Activated CD8-positive, alpha-beta T cell treated with anti-CD3 and anti-CD28 coated beads for 36 hours (primary cell): ENCODE data around the gene FN3K. TPM values are rescaled to one million over a fixed set of nuclear protein-coding genes. Genes with fewer than 3 reads are reported as not detected.

Experiments
- ATAC-seq: fragments of 200-7000 bp; cut with Tn5 transposase; one replicate; pipeline ENCODE4 v1.10.0; 2021; ENCODE audit warnings: mild to moderate bottlenecking, moderate library complexity
- CTCF ChIA-PET: fragments of 350-600 bp; sonication (Branson Sonifier 250); formaldehyde crosslinking; loops from one replicate; lab custom pipeline; 2021; ENCODE audit warnings: antibody characterized with exemption; lab: Charles Lee
- POLR2A ChIA-PET: fragments of 350-600 bp; sonication (Branson Sonifier 250); formaldehyde crosslinking; loops from one replicate; lab custom pipeline; 2021; ENCODE audit warnings: antibody characterized with exemption; lab: Charles Lee
- DNase-seq: peaks from one replicate; pipeline ENCODE4 v3.0.0-alpha.2; 2020
- H3K27ac Mint-ChIP-seq: one replicate; pipeline ENCODE4 v1.8.0; 2021; ENCODE audit warnings: mild to moderate bottlenecking, mixed read lengths
- H3K27me3 Mint-ChIP-seq: one replicate; pipeline ENCODE4 v1.8.0; 2021; ENCODE audit warnings: mixed read lengths
- H3K36me3 Mint-ChIP-seq: one replicate; pipeline ENCODE4 v1.8.0; 2021; ENCODE audit warnings: low read depth, mixed read lengths
- H3K4me1 Mint-ChIP-seq: one replicate; pipeline ENCODE4 v1.8.0; 2021; ENCODE audit warnings: low read depth, mixed read lengths
- H3K4me3 Mint-ChIP-seq: one replicate; pipeline ENCODE4 v1.8.0; 2021; ENCODE audit warnings: mild to moderate bottlenecking, moderate library complexity, mixed read lengths
- H3K9me3 Mint-ChIP-seq: one replicate; pipeline ENCODE4 v1.8.0; 2021; ENCODE audit warnings: mixed read lengths
- intact Hi-C: fragments of 100-400 bp; cut with micrococcal nuclease; formaldehyde crosslinking; loops from one replicate; pipeline ENCODE4 v1.10.0; 2022
- total RNA-seq, 2 experiments: library from RNA; stranded (reverse); gene quantifications; one replicate each; pipeline ENCODE4 v1.2.3, GENCODE V29; 2021
- TF ChIP-seq, protein P1 (sequence below): fragments of 200-600 bp; IDR thresholded peaks from one replicate; pipeline ENCODE4 v1.8.0; 2022; ENCODE audit warnings: antibody characterized with exemption, mild to moderate bottlenecking

The FN3K gene
- total RNA-seq, 2 experiments from 2014 or later: 0.96 to 1.2 TPM

DNA sequence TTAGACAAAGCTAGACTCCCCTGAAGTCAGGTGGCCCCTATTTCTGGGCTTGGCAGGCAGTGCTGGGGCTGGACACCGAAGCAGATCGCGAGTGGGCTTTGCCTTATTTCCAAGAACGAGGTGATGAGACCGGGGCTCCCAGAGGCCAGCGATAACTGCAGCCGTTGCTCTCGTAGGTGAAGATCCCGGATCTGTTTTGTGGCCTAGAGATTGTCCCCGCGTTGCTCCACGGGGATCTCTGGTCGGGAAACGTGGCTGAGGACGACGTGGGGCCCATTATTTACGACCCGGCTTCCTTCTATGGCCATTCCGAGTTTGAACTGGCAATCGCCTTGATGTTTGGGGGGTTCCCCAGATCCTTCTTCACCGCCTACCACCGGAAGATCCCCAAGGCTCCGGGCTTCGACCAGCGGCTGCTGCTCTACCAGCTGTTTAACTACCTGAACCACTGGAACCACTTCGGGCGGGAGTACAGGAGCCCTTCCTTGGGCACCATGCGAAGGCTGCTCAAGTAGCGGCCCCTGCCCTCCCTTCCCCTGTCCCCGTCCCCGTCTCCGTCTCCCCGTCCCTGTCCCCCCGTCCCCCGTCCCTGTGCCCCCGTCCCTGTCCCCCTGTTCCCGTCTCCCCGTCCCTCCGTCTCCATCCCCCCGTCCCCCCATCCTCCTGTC lies 15.0 kb downstream of the FN3K start:
- Mint-ChIP-seq H3K27ac (no peak overlapping the region), H3K36me3 (peaks cover 14% of the 10 kb centered on the region), H3K4me3 (peak overlapping the region; percentile 3), H3K9me3 (peaks cover 3% of the 10 kb centered on the region), H3K4me1 (peaks cover 19% of the 10 kb centered on the region), H3K27me3 (no peaks in the 10 kb centered on the region)
- POLR2A ChIA-PET: no interaction called here
- peak; percentile 11 for DNase-seq
- CTCF ChIA-PET: interaction anchor here (2.2 kb wide), 1 partner anchor 82 kb away, joined by 5 read pairs; no protein-coding TSS in a partner anchor
- no peak for ATAC-seq
- intact Hi-C loops: loop anchor here (10.0 kb wide), 1 partner anchor 86 kb away; no protein-coding TSS in a partner anchor
- TF ChIP-seq, protein P1, sequence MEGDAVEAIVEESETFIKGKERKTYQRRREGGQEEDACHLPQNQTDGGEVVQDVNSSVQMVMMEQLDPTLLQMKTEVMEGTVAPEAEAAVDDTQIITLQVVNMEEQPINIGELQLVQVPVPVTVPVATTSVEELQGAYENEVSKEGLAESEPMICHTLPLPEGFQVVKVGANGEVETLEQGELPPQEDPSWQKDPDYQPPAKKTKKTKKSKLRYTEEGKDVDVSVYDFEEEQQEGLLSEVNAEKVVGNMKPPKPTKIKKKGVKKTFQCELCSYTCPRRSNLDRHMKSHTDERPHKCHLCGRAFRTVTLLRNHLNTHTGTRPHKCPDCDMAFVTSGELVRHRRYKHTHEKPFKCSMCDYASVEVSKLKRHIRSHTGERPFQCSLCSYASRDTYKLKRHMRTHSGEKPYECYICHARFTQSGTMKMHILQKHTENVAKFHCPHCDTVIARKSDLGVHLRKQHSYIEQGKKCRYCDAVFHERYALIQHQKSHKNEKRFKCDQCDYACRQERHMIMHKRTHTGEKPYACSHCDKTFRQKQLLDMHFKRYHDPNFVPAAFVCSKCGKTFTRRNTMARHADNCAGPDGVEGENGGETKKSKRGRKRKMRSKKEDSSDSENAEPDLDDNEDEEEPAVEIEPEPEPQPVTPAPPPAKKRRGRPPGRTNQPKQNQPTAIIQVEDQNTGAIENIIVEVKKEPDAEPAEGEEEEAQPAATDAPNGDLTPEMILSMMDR: no peak

DNA sequence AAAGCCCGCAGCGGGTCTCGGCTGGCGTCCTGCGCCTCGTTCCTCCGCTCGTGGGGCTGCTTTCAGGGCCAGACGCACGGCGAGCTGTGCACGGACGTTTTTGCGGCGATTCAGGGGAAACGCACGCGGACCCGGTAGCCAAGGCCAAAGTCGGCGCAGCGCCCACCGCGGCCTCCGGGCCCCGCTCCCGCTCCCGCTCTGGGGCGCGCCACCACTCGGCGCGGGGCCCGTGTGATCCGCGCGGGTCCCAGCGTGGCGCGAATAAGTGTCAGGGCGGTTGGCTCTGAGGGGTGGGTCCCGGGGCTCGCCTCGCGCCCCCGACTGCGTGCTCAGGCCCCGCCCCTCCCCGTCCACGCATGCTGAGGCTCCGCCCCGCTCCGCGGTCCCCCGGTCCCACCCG lies 15.8 kb downstream of the FN3K start:
- peaks cover 14% of the 10 kb centered on the region for H3K36me3 Mint-ChIP-seq
- no peak overlapping the region for H3K4me3 Mint-ChIP-seq
- CTCF ChIA-PET: no interaction called here
- ATAC-seq (no peak), DNase-seq (no peak)
- TF ChIP-seq, protein P1: no peak
- no peak overlapping the region for H3K27ac Mint-ChIP-seq
- H3K9me3 Mint-ChIP-seq: peaks cover 1% of the 10 kb centered on the region
- no peaks in the 10 kb centered on the region for H3K27me3 Mint-ChIP-seq
- H3K4me1 Mint-ChIP-seq: peaks cover 23% of the 10 kb centered on the region
- POLR2A ChIA-PET: no interaction called here
- intact Hi-C loops: loop anchor here (10.0 kb wide), 1 partner anchor 86 kb away; no protein-coding TSS in a partner anchor

DNA sequence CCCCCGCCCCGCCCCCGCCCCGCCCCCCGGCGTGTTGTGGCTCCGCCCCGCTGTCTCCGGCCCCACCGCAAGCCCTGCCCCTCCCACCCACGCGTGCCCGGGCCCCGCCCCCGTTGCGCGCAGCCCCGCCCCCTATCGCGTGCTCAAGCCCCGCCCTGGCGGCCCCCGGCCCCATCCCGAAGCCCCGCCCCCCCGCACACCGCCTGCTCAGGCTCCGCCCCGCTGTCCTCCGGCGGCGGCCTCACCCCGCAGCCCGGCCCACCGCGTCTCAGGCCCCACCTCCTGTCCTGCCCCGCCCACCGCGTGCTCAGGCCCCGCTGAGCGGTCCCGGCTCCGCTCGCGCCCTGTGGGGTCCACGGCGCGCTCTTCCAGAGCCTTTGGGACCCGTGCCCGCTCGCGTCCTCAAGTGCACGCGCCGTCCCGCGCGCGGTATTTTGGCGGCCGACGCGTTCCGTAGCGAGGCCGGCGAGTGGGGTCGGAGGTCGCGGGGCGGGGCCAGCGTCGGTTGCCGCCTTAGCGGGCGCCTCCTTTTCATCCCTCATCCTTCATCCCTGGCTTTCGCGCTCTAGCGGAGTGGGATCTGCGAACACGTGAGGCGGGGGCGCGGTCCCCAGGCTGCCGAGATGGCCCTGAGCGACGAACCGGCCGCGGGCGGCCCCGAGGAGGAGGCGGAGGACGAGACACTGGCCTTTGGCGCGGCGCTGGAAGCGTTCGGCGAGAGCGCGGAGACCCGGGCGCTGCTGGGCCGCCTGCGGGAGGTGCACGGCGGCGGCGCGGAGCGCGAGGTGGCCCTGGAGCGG lies 16.4 kb downstream of the FN3K start, which contains the start of gene TBCD:
TSS of gene TBCD (plus strand) at position 495 of the 800 bp plus-strand sequence. CDS start at position 624, 129 bp downstream.
- POLR2A ChIA-PET: no interaction called here
- H3K27me3 Mint-ChIP-seq: no peaks in the 10 kb centered on the region
- TF ChIP-seq, protein P1: no peak
- ATAC-seq (peak; percentile 91), DNase-seq (peak; percentile 89)
- H3K27ac Mint-ChIP-seq: peak within 1 kb of the TSS; percentile 61
- peaks cover 23% of the 10 kb centered on the region for H3K4me1 Mint-ChIP-seq
- intact Hi-C loops: loop anchor here (10.0 kb wide), 1 partner anchor 87 kb away; no protein-coding TSS in a partner anchor
- peaks cover 16% of the 10 kb centered on the region for H3K36me3 Mint-ChIP-seq
- CTCF ChIA-PET: no interaction called here
- peak within 1 kb of the TSS; percentile 86 for H3K4me3 Mint-ChIP-seq
- peaks cover 1% of the 10 kb centered on the region for H3K9me3 Mint-ChIP-seq

DNA sequence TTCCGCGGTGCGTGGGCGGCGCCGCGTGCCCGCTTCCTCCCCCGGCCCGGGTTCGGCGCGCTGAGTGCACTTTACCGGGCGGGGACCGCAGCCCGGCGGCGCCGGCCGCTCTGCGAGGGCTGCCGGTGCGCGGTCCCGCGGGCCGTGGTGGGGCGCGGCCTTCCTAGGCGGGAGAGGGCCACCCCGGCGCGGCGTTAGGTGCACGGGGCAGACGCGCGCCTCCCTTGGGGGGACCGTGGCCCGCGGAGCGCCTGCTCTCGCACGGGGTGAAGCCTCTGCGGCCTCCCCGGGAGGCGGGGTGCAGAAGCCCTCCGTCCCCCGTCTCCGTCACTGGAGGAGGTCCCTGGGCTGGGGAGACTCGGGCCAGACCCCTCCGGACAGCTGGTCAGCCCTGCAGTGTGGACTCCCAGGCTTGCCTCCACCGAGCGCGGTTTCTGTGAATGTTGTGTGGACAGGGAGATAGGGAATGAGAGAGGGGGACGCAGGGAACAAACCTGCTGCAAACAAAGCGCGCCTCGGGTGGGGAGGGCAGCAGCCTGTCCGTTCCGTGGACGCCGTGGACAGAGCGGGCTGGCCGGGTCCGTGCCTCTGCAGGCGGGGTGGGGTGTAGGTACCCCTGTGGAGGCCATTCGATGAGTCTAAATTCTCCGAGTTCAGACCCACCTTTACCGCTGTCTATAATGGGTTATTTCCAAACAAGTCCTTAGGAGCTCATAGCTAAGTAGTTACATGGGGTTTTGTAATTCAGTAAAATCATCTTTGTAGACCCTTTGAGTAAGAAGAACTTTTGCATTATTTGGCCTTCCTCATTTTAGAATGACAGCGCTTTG lies 17.2 kb downstream of the FN3K start:
- DNase-seq (peak; percentile 42), ATAC-seq (peak; percentile 14)
- ChIA-PET CTCF (interaction anchor here (1.2 kb wide), 1 partner anchor 14 kb away, joined by 4 read pairs; no protein-coding TSS in a partner anchor), POLR2A (no interaction called here)
- Mint-ChIP-seq H3K4me3 (peak overlapping the region; percentile 86), H3K36me3 (peaks cover 19% of the 10 kb centered on the region), H3K4me1 (peaks cover 23% of the 10 kb centered on the region), H3K9me3 (no peaks in the 10 kb centered on the region), H3K27ac (peak overlapping the region; percentile 38), H3K27me3 (no peaks in the 10 kb centered on the region)
- TF ChIP-seq, protein P1: no peak
- intact Hi-C loops: loop anchor here (10.0 kb wide), 1 partner anchor 88 kb away; no protein-coding TSS in a partner anchor
